Measurements from ENCODE around the gene GUSB.
A peak's percentile ranks its signal among the peaks of the same experiment; 100 is the strongest.
"Not testable (repeated sequence)": the region's sequence is repeated elsewhere in the genome, so short reads cannot be mapped to it uniquely, and the experiment has no call there.

GUSB gene

DNA sequence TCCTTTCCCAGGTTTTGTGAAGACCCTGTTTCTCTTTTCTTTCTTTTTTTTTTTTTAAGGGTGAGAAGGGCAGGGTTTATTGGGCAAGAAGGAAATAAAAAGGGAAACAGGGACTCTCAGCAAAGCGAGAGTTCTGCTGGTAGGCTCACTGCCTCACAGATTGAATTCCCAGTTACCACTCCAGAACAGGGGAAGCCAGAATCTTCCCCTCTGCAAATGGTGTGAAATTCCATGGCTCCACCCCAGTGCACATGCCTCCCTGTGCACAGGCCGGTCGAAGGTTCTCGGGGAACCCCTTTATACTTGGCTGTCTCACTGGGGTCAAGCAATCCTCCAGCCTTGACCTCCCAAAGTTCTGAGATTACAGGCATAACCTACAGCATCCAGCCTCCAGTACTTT lies 10.5 kb upstream of the GUSB start:
- Histone ChIP-seq H3K9ac (ENCODE audit: insufficient read length) (no peak overlapping the region), H3K36me3 (ENCODE audit: insufficient read depth, low read length) (no peaks in the 10 kb centered on the region), H3K9me3 (ENCODE audit: low read depth, low read length) (no peaks in the 10 kb centered on the region), H3K27ac (no peak overlapping the region), H3K4me3 (no peak overlapping the region)
- no peak for DNase-seq (ENCODE audit: low read depth, low spot score)
- TF ChIP-seq POLR2AphosphoS5 (IDR thresholded peaks at IDR 0.05; ENCODE audit: borderline replicate concordance, low read depth, low read length) (no peak), EZH2 (IDR thresholded peaks at IDR 0.05) (no peak), FOXP2 (optimal IDR thresholded peaks at IDR 0.05; ENCODE audit: control extremely low read depth, extremely low read length, insufficient read depth) (no peak)

DNA sequence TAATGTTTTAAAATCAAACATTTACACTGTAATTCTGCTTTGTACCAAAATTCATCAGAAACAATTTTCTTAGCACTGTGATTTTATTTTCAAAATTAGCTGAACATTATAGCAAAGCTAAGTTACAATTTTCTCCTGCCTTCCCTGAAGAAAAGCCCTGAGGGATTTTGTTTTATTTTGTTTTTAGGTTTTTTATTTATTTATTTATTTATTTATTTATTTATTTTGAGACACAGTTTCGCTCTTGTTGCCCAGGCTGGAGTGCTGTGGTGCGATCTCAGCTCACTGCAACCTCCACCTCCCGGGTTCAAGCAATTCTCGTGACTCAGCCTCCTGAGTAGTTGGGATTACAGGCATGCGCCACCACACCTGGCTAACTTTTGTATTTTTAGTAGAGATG lies 9.8 kb upstream of the GUSB start:
- H3K9me3 ChIP-seq (ENCODE audit: low read depth, low read length); H3K27ac ChIP-seq; H3K4me3 ChIP-seq; H3K9ac ChIP-seq (ENCODE audit: insufficient read length); H3K36me3 ChIP-seq (ENCODE audit: insufficient read depth, low read length); DNase-seq (ENCODE audit: low read depth, low spot score): not testable (repeated sequence)

DNA sequence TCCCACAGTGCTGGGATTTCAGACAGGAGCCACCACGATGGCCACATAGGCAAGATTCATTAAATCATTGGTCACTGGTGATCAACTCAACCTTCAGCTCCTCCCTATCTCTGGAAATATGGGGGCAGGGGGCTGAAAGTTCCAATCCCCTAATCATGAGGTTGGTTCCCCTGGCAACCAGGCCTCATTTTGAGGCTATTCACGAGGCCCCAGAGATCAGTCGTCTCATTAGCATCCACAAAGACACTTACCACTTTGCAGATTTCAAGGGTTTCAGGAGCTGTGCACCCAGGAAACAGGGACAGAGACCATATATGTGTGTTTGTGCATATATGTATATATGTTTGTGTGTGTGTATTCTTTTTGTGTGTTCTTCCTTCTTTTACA lies 7.7 kb upstream of the GUSB start:
- TF ChIP-seq POLR2AphosphoS5 (IDR thresholded peaks at IDR 0.05; ENCODE audit: borderline replicate concordance, low read depth, low read length) (no peak), EZH2 (IDR thresholded peaks at IDR 0.05) (no peak), FOXP2 (optimal IDR thresholded peaks at IDR 0.05; ENCODE audit: control extremely low read depth, extremely low read length, insufficient read depth) (no peak)
- H3K36me3 ChIP-seq (ENCODE audit: insufficient read depth, low read length): no peaks in the 10 kb centered on the region
- H3K4me3 ChIP-seq: no peak overlapping the region
- no peak overlapping the region for H3K27ac ChIP-seq
- H3K9ac ChIP-seq (ENCODE audit: insufficient read length): no peak overlapping the region
- no peak for DNase-seq (ENCODE audit: low read depth, low spot score)
- no peaks in the 10 kb centered on the region for H3K9me3 ChIP-seq (ENCODE audit: low read depth, low read length)

DNA sequence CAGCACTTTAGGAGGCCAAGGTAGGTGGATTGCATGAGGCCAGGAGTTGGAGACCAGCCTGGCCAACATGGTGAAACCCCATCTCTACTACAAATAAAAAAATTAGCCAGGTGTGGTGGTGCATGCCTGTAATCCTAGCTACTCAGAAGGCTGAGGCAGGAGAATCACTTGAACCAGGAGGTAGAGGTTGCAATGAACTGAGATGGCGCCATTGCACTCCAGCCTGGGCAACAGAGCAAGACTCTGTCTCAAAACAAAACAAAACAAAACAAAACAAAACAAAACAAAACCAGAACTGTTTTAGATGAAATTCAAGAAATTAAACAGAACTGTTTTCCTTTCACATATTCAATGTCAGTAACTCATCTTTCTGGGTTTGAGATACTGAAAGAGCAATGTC lies 6.5 kb upstream of the GUSB start:
- not testable (repeated sequence) for H3K9ac ChIP-seq (ENCODE audit: insufficient read length); DNase-seq (ENCODE audit: low read depth, low spot score); H3K27ac ChIP-seq; H3K36me3 ChIP-seq (ENCODE audit: insufficient read depth, low read length); H3K9me3 ChIP-seq (ENCODE audit: low read depth, low read length); H3K4me3 ChIP-seq

DNA sequence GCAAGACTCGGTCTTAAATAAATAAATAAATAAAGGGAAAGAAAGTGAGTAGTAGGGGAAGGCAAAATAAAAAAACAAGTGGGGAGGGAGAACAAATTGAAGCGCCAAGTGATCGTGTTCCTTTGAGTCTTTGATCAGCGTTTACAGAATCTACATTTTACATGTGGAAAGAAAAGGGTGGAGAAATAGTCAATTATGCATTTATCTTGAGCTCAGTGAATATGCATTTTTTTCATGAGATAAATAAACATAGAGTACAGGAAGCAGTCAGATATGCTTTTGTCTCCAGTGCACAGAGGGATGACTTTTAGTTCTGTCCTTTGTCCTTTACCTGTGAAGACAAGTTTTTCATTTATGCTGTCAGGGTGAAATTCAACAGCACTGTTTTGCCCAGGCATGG lies 6.1 kb upstream of the GUSB start:
- no peak overlapping the region for H3K4me3 ChIP-seq
- no peak overlapping the region for H3K9ac ChIP-seq (ENCODE audit: insufficient read length)
- H3K27ac ChIP-seq: no peak overlapping the region
- H3K9me3 ChIP-seq (ENCODE audit: low read depth, low read length): no peaks in the 10 kb centered on the region
- DNase-seq (ENCODE audit: low read depth, low spot score): no peak
- H3K36me3 ChIP-seq (ENCODE audit: insufficient read depth, low read length): no peaks in the 10 kb centered on the region
- TF ChIP-seq EZH2 (IDR thresholded peaks at IDR 0.05) (no peak), POLR2AphosphoS5 (IDR thresholded peaks at IDR 0.05; ENCODE audit: borderline replicate concordance, low read depth, low read length) (no peak)

DNA sequence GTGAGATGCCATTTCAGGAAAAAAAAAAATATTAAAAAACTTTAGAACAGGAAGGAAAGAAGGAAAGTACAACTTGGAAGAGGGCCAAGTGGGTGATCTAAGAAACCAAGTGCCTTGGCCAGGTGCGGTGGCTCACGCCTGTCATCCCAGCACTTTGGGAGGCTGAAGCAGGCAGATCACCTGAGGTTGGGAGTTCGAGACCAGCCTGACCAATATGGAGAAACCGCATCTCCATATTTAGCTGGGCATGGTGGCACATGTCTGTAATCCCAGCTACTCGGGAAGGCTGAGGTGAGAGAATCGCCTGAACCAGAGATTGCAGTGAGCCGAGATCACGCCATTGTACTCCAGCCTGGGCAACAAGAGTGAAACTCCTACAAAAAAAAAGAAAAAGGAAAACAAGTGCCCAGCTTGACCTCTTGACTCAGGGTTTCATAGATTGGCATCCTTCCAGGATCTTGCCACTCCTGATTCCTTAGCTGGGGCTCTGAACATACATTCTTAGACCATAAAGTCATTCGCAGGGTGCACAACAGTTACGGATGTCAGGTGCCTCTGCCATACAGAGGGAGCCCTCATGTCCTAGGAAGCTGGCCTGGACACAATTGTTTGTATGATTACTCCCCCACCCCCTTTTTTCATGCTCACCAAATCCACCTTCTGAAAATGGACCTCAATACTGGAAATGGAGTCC lies 2.1 kb upstream of the GUSB start:
- Histone ChIP-seq H3K36me3 (ENCODE audit: insufficient read depth, low read length) (peaks cover 13% of the 10 kb centered on the region; the same call in 1 of the 2 replicates), H3K27ac (no peak overlapping the region), H3K9me3 (ENCODE audit: low read depth, low read length) (no peaks in the 10 kb centered on the region), H3K9ac (ENCODE audit: insufficient read length) (no peak overlapping the region), H3K4me3 (no peak overlapping the region)
- no peak for DNase-seq (ENCODE audit: low read depth, low spot score)
- TF ChIP-seq FOXP2 (optimal IDR thresholded peaks at IDR 0.05; ENCODE audit: control extremely low read depth, extremely low read length, insufficient read depth): no peak
- no peak for TF ChIP-seq EZH2 (IDR thresholded peaks at IDR 0.05)
- TF ChIP-seq POLR2AphosphoS5 (IDR thresholded peaks at IDR 0.05; ENCODE audit: borderline replicate concordance, low read depth, low read length): no peak

DNA sequence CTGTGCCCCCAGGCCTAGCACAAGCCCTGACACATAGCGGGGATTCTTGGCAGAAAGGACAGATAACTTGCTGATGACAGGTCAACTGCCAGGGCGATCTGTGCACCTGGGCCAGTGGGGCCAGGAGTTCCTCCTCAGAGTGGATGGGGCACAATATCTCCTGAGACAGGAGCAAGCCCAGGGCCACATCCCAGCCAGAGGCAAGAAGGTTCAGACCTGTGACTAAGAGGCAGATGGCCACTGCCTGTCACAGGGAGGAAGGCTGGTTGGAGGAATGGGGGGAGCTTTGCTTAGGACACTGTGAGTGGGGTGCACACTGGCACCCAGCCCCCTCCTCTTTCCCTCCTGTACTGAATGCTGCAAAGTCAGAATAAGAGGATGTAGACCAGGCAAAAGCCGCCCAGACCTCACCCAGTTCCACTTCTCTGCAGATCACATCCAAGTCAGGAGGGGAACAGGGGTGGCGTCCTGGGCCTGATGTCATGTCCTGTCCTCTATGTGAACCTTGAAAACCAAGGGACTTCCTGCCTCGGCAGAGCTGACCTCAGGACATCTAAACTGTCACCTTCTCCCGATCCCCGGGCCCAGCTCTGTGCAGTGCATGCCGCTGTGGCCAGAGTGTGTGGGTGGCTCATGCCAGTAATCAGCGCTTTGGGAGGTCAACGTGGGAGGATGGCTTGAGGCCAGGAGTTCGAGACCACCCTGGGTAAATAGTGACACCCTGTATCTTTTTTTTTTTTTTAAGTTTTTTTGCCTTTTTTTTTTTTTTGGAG lies 1.3 kb downstream of the GUSB start:
- TF ChIP-seq FOXP2 (optimal IDR thresholded peaks at IDR 0.05; ENCODE audit: control extremely low read depth, extremely low read length, insufficient read depth) (no peak), POLR2AphosphoS5 (IDR thresholded peaks at IDR 0.05; ENCODE audit: borderline replicate concordance, low read depth, low read length) (no peak), EZH2 (IDR thresholded peaks at IDR 0.05) (no peak)
- H3K9me3 ChIP-seq (ENCODE audit: low read depth, low read length): no peaks in the 10 kb centered on the region
- H3K9ac ChIP-seq (ENCODE audit: insufficient read length): peak overlapping the region; percentile 93
- DNase-seq (ENCODE audit: low read depth, low spot score): no peak
- peak overlapping the region; percentile 97 for H3K4me3 ChIP-seq
- H3K36me3 ChIP-seq (ENCODE audit: insufficient read depth, low read length): peaks cover 25% of the 10 kb centered on the region; the same call in 1 of the 2 replicates
- no peak overlapping the region for H3K27ac ChIP-seq

DNA sequence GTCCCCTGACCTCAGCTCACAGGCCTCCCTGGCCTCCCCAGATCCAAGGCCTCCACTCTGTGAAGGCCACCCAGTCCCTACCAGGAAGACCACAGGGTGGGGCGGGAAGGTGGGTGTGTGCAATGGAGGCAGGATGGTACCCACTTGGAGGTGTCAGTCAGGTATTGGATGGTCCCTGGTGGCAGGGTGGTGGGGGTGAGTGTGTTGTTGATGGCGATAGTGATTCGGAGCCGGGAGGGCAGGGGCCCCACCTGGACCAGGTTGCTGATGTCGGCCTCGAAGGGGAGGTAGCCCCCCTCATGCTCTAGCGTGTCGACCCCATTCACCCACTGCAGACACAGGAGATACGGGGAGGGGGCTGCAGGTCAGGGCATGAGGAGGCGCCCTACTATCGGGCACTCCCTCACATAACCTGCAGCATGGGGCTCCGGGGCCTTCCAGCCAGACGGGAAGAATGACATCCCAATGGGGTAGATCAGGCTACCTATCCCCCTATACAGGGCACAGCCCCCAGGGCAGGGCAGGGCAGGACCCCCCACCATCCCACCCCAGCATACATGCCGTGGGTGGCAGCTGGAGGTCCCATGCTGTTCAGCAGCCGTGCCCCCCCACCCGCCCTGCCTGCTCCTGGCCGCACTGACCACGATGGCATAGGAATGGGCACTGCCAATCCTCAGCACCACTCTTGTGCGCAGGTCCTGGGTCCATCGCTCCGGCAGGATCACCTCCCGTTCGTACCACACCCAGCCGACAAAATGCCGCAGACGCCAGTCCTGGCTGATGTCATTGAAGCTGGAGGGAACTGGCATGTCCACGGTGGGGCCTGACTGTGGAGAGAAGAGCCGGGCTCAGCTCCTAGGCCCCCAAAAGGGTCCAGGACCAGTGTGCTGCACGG lies 2.2 kb downstream of the GUSB start:
- DNase-seq (ENCODE audit: low read depth, low spot score): no peak
- Histone ChIP-seq H3K27ac (no peak overlapping the region), H3K4me3 (no peak overlapping the region), H3K9me3 (ENCODE audit: low read depth, low read length) (no peaks in the 10 kb centered on the region), H3K9ac (ENCODE audit: insufficient read length) (no peak overlapping the region), H3K36me3 (ENCODE audit: insufficient read depth, low read length) (peaks cover 28% of the 10 kb centered on the region; the same call in 1 of the 2 replicates)
- TF ChIP-seq POLR2AphosphoS5 (IDR thresholded peaks at IDR 0.05; ENCODE audit: borderline replicate concordance, low read depth, low read length): no peak
- TF ChIP-seq EZH2 (IDR thresholded peaks at IDR 0.05): no peak

All from SK-N-MC (cell line).